ENCODE measurements around the gene ATXN2. TPM values are rescaled to one million over a fixed set of nuclear protein-coding genes. Genes with fewer than 3 reads are reported as not detected.
A peak's percentile ranks its signal among the peaks of the same experiment; 100 is the strongest.

Gene ATXN2
- total RNA-seq, 4 donors from 2014 or later = 50.3 to 84.3 (median 64.3) TPM

DNA sequence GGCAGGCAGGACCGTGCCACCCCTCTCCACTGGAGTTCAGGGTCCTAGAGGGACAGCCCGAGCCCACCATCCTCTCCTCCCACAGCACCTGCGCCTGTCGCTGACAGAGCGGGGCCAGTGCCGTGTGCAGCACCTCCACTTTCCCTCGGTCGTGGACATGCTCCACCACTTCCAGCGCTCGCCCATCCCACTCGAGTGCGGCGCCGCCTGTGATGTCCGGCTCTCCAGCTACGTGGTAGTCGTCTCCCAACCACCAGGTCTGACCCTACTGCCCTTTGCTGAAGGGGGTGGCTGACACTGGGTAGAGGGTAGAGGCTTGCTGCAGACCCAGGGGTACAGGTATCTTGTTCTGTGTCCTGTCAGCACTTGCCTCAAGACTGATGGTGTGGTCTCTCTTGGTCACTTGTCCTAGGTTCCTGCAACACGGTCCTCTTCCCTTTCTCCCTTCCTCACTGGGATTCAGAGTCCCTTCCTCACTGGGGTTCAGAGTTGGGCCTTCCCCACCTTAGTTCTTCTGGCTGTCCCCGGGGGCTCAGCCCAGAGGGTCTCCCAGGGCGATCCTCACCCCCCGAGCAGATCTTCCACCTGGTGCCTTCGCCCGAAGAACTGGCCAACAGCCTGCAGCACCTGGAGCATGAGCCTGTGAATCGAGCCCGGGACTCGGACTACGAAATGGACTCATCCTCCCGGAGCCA is 151.4 kb downstream of the ATXN2 start:
- TF ChIP-seq POLR2A (IDR thresholded peaks at IDR 0.05) (no peak), EP300 (IDR thresholded peaks at IDR 0.05) (no peak)
- TF ChIP-seq, protein P1, sequence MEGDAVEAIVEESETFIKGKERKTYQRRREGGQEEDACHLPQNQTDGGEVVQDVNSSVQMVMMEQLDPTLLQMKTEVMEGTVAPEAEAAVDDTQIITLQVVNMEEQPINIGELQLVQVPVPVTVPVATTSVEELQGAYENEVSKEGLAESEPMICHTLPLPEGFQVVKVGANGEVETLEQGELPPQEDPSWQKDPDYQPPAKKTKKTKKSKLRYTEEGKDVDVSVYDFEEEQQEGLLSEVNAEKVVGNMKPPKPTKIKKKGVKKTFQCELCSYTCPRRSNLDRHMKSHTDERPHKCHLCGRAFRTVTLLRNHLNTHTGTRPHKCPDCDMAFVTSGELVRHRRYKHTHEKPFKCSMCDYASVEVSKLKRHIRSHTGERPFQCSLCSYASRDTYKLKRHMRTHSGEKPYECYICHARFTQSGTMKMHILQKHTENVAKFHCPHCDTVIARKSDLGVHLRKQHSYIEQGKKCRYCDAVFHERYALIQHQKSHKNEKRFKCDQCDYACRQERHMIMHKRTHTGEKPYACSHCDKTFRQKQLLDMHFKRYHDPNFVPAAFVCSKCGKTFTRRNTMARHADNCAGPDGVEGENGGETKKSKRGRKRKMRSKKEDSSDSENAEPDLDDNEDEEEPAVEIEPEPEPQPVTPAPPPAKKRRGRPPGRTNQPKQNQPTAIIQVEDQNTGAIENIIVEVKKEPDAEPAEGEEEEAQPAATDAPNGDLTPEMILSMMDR (IDR thresholded peaks at IDR 0.05) = no peak
- no peak for DNase-seq (ENCODE audit: low spot score in 2 of 2)
- no peak overlapping the region for H3K4me3 ChIP-seq
- H3K36me3 ChIP-seq = peaks cover 2 to 79% (median 6%) of the 10 kb centered on the region in 3 donors
- 86 to 87% methylated on average over 25 to 28 of the region's 28 CpGs for WGBS, 2 donors
- H3K4me1 ChIP-seq = peaks cover 0 to 74% (median 26%) of the 10 kb centered on the region in 4 donors
- no peaks in the 10 kb centered on the region for H3K27me3 ChIP-seq
- no peaks in the 10 kb centered on the region for H3K9me3 ChIP-seq
- peak overlapping the region in 2 of 4 donors; percentile 18 to 63 for H3K27ac ChIP-seq

DNA sequence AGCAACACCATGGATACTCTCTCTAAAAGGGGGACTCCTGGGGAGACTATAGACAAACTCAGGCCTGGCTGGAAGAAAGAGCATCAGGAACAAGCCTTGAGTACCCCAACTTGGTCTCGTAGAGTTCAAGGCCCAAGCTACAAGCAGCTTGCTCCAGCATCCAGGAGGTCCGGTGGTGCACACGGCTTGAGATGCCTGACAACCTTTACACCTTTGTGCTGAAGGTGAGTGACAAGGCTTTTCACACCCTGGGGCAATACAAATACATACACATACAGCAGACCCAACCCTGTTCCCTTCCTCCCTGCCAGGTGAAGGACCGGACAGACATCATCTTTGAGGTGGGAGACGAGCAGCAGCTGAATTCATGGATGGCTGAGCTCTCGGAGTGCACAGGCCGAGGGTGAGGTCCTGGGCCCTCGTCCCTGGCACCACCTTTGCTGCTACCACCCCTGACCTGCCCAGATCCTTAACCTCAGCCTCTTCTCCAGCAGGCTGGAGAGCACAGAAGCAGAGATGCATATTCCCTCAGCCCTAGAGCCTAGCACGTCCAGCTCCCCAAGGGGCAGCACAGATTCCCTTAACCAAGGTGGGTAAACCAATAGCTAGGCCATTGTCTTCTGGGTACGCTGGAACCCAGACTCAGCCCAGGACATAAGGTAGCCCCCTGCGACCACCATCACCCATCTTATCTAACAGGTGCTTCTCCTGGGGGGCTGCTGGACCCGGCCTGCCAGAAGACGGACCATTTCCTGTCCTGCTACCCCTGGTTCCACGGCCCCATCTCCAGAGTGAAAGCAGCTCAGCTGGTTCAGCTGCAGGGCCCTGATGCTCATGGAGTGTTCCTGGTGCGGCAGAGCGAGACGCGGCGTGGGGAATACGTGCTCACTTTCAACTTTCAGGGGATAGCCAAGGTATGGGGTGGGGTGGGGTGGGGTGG is 152.2 kb downstream of the ATXN2 start:
- no peaks in the 10 kb centered on the region for H3K27me3 ChIP-seq
- no peak for DNase-seq (ENCODE audit: low spot score in 2 of 2)
- no peaks in the 10 kb centered on the region for H3K9me3 ChIP-seq
- TF ChIP-seq, protein P1 (IDR thresholded peaks at IDR 0.05) = no peak
- TF ChIP-seq EP300 (IDR thresholded peaks at IDR 0.05) = no peak
- no peak for TF ChIP-seq POLR2A (IDR thresholded peaks at IDR 0.05)
- peaks cover 2 to 83% (median 6%) of the 10 kb centered on the region in 3 donors for H3K36me3 ChIP-seq
- H3K27ac ChIP-seq = peak overlapping the region in 2 of 4 donors; percentile 63 to 69
- 85 to 87% methylated on average over 17 to 20 of the region's 20 CpGs for WGBS, 2 donors
- no peak overlapping the region for H3K4me3 ChIP-seq
- H3K4me1 ChIP-seq = peaks cover 0 to 81% (median 27%) of the 10 kb centered on the region in 4 donors

DNA sequence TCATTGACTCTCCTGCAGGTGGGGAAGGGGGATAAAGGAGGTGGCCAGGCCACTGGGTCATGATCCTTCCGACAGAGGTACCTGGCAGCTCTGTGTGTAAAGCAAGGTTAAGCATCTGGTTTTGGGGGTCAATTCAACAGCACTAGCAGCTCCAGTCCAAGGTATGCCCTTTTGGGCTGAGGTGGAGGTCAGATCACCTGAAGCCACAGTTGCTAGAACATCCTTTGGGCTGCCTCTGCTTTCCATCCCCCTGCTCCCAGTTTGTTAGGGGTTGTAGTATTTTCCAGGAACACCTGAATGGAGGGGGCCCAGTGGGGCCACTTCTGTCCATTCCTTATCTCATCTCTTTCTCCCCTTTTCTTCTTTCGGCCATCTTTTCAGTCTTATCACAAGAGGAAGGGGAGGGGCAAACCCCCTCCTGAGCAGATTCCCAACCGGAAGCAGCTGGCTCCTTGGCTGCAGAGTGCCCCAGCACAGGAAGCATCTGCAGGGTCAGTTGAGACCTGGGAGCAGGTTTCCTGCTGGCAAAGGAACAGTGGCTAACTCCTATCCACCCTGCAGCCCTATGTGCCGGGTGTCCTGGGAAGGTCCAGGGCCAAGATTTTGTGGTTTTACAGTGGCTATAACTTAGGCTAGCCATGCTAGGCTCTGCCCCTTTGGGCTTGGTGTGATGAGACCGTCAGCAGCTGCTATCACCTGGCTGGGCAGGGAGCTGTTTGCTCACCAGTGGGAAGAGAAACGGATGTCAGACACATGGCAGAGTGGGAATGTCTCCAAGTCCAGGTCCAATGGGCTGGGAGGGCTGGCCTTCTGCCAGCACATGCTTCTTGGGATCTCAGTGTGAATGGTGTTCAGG is 153.2 kb downstream of the ATXN2 start:
- peaks cover 0 to 80% (median 27%) of the 10 kb centered on the region in 4 donors for H3K4me1 ChIP-seq
- no peaks in the 10 kb centered on the region for H3K27me3 ChIP-seq
- no peaks in the 10 kb centered on the region for H3K9me3 ChIP-seq
- peaks cover 2 to 83% (median 6%) of the 10 kb centered on the region in 3 donors for H3K36me3 ChIP-seq
- 26 to 44% methylated on average over 6 of the region's 6 CpGs for WGBS, 2 donors
- TF ChIP-seq EP300 (IDR thresholded peaks at IDR 0.05) (peak in 1 of 2 donors; percentile 47), POLR2A (IDR thresholded peaks at IDR 0.05) (no peak)
- H3K4me3 ChIP-seq = no peak overlapping the region
- DNase-seq (ENCODE audit: low spot score in 2 of 2) = no peak
- H3K27ac ChIP-seq = peak overlapping the region in 3 of 4 donors; percentile 62 to 69 (median 63)

DNA sequence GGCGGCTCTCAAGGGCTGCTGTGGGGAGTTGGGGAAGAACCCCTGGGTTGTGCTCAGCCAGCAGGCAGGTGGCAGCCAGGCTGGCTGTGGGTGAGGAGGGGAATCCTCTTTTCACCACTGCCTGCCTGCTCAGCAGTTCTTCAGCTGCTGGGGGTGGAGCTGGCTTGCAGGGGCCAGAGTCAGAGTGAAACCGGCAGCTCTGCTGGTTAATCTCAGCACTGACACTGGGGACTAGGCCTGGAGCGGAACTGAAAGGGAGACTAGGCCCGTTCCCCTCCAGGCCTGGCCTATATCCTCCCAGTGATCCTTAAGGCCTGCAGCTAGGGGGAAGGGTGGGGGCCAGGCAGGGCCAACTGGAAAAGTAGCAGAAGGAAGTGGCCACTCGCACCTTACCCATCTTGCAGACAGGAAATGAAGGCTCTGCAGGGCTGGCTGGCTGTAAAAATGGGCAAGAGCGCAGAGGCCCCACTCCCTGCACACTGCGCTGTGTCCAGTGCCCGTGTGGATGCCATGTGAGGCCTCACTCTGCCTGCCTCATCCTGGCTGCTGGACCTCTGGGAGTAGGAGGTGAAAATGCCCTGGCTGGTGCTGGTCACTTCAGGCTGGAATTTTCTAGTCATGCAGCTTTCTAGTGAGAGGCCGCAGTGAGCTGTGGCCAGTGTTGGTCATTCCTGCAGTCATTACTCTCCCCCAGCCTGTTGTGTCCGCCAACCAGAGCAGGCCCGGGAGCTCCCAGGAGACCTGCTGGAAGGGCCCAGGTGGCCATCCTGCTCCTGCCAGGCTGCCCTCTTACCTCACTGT is 154.0 kb downstream of the ATXN2 start:
- TF ChIP-seq POLR2A (IDR thresholded peaks at IDR 0.05) = no peak
- TF ChIP-seq EP300 (IDR thresholded peaks at IDR 0.05) = peak in 1 of 2 donors; percentile 45
- TF ChIP-seq, protein P1 (IDR thresholded peaks at IDR 0.05) = peak in 2 of 5 experiments; percentile 7 to 27
- Histone ChIP-seq H3K36me3 (peaks cover 0 to 75% (median under 1%) of the 10 kb centered on the region in 3 donors), H3K27ac (peak overlapping the region; percentile 16 to 69 (median 62)), H3K9me3 (no peaks in the 10 kb centered on the region), H3K4me1 (peaks cover 0 to 89% (median 27%) of the 10 kb centered on the region in 4 donors), H3K27me3 (no peaks in the 10 kb centered on the region), H3K4me3 (no peak overlapping the region)
- 51% methylated on average over 10 to 11 of the region's 11 CpGs for WGBS, 2 donors
- peak in 1 of 2 donors; percentile 50 for DNase-seq (ENCODE audit: low spot score in 2 of 2)
